Effector memory CD8-positive, alpha-beta T cell (primary cell): ENCODE results near the gene PCDHA1.
A peak's percentile ranks its signal among the peaks of the same experiment; 100 is the strongest.
"Not testable (repeated sequence)": the region's sequence is repeated elsewhere in the genome, so short reads cannot be mapped to it uniquely, and the experiment has no call there.

Experiments used
- ATAC-seq: fragments of 150-1000 bp; cut with Tn5 transposase; replicated peaks from 2 replicates; pipeline ENCODE4 v1.10.0; 2021; ENCODE audit warnings: mild to moderate bottlenecking, moderate library complexity
- DNase-seq, 3 experiments: peaks; one replicate each; pipeline ENCODE4 v3.0.0; 2021
- H3K27ac Mint-ChIP-seq, 2 donors: one replicate each; pipeline ENCODE4 v1.8.0; 2022; ENCODE audit warnings: mild to moderate bottlenecking in 2 of 2, mixed read lengths in 2 of 2, moderate library complexity in 2 of 2
- H3K27me3 Mint-ChIP-seq, 2 donors: one replicate each; pipeline ENCODE4 v1.8.0; 2022; ENCODE audit warnings: mixed read lengths in 2 of 2
- H3K36me3 Mint-ChIP-seq: one replicate; pipeline ENCODE4 v1.8.0; 2022; ENCODE audit warnings: mild to moderate bottlenecking, moderate library complexity, mixed read lengths; ENCODE audit not compliant: insufficient read depth
- H3K4me1 Mint-ChIP-seq, 2 donors: one replicate each; pipeline ENCODE4 v1.8.0; 2022; ENCODE audit warnings: low read depth in 2 of 2, mixed read lengths in 2 of 2
- H3K4me3 Mint-ChIP-seq, 2 donors: one replicate each; pipeline ENCODE4 v1.8.0; 2022; ENCODE audit warnings: mild to moderate bottlenecking in 2 of 2, mixed read lengths in 2 of 2, moderate library complexity in 2 of 2
- H3K9me3 Mint-ChIP-seq, 2 donors: one replicate each; pipeline ENCODE4 v1.8.0; 2022; ENCODE audit warnings: mixed read lengths in 2 of 2
- total RNA-seq, 9 experiments: gene quantifications; one replicate each; lab custom pipeline; 2026; lab: John Stamatoyannopoulos, UW

Gene PCDHA1
- 0 to 0.06 (median 0) reads per million in 9 experiments for total RNA-seq

DNA sequence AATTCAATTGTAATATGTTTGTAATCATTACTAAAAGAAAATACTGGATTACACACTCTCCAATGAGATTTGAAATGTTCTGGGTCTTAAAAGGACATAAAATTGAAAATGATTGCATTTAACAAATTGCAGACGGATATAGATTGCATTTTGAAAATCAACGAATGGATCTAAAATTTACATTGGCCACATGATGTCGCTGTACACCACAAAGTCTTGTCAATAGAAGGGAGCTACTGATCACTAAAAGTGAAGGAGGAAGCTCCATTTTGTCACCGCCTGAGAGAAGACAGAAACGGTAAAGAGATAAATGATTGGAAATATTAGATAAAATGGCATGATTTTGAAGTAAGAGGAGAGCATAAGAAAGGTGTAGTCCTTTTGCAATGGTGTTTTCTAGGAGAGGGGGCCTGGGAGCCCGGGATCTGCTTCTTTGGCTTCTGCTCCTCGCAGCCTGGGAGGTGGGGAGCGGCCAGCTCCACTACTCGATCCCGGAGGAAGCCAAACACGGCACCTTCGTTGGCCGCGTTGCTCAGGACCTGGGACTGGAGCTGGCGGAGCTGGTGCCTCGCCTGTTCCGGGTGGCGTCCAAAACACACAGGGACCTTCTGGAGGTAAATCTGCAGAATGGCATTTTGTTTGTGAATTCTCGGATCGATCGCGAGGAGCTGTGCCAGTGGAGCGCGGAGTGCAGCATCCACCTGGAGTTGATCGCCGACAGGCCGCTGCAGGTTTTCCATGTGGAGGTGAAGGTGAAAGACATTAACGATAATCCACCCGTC, at the start of gene PCDHA1:
Gene PCDHA1, plus strand, starts transcription at position 236 of the 782 bp plus-strand sequence.
- no peak for DNase-seq
- no peak within 1 kb of the TSS for H3K4me3 Mint-ChIP-seq
- no peaks in the 10 kb centered on the region for H3K36me3 Mint-ChIP-seq
- ATAC-seq: no peak
- H3K4me1 Mint-ChIP-seq: no peaks in the 10 kb centered on the region
- peaks cover 14 to 28% of the 10 kb centered on the region in 2 donors for H3K27me3 Mint-ChIP-seq
- peaks cover 11 to 20% of the 10 kb centered on the region in 2 donors for H3K9me3 Mint-ChIP-seq
- H3K27ac Mint-ChIP-seq: no peak within 1 kb of the TSS

DNA sequence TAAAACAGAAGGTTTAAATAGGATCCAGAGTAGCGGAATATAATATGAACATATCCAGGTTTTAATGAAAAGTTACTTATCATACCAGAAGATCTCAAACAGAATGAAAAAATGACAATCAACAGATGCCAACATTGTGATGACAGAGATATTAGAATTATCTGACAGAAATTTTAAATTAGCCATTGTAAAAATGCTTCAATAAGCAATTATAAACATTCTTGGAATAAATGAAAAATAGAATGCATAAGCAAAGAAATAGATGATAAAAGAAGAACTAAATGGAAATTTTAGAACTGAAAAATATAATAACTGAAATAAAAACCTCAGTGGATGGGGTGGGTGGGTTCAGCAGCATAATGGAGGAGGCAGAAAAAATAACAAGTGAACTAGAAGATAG, 48.5 kb upstream of the PCDHA1 start:
- peaks cover 59 to 64% of the 10 kb centered on the region in 2 donors for H3K27me3 Mint-ChIP-seq
- H3K9me3 Mint-ChIP-seq: no peaks in the 10 kb centered on the region
- DNase-seq (no peak), ATAC-seq (no peak)
- H3K36me3 Mint-ChIP-seq: no peaks in the 10 kb centered on the region
- no peak overlapping the region for H3K4me3 Mint-ChIP-seq
- no peak overlapping the region for H3K27ac Mint-ChIP-seq
- H3K4me1 Mint-ChIP-seq: no peaks in the 10 kb centered on the region

DNA sequence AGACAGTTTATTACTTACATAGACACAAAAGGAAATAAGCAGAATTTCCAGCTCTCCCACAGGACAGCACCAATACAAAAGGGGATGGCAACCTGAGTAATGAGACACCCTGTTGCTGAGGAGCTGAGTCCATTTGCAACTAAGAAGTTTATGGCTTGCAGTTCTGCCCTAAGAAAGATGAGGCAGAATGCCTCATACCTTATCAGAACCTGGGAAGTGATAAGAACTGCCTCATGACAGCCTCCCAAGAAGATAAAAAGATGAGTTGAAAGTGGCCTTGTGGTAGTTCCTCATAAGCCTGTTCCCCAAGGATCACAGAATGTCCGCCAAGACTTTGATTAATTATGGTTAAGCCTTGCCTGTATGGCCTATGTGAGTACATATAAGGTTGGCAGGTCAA, 44.0 kb upstream of the PCDHA1 start:
- Mint-ChIP-seq H3K27me3 (peaks cover 28 to 34% of the 10 kb centered on the region in 2 donors), H3K4me1 (no peaks in the 10 kb centered on the region)

DNA sequence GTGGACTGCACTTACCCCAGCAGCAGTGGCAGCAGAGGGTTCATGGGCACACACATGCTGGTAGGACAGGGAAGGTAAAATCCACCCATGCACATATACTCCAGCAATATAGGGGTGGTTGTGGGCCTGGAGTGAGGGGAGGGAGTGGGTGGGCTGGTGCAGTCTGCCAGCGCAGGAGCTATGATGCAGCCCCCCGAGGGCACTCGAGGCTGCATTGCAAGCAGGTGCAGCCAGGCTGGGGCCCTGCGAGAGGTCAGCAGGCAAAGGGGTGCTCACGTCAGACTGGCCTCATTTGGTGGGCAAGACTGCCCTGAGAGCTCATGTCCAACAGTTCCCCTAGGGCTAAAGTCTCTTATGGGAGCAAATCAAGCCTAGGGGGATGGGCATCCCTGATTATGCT, 32.4 kb upstream of the PCDHA1 start:
- Mint-ChIP-seq H3K27me3 (peaks cover 38 to 43% of the 10 kb centered on the region in 2 donors), H3K9me3 (peaks cover 29 to 58% of the 10 kb centered on the region in 2 donors), H3K36me3 (peaks cover 3% of the 10 kb centered on the region), H3K4me1 (no peaks in the 10 kb centered on the region), H3K27ac (no peak overlapping the region), H3K4me3 (no peak overlapping the region)
- DNase-seq (no peak), ATAC-seq (no peak)

More for the DNA sequence above, 44.0 kb upstream of the PCDHA1 start:
- H3K4me3 Mint-ChIP-seq: no peak overlapping the region
- no peaks in the 10 kb centered on the region for H3K36me3 Mint-ChIP-seq
- no peak overlapping the region for H3K27ac Mint-ChIP-seq
- peaks cover 0 to 2% of the 10 kb centered on the region in 2 donors for H3K9me3 Mint-ChIP-seq
- DNase-seq (no peak), ATAC-seq (no peak)

DNA sequence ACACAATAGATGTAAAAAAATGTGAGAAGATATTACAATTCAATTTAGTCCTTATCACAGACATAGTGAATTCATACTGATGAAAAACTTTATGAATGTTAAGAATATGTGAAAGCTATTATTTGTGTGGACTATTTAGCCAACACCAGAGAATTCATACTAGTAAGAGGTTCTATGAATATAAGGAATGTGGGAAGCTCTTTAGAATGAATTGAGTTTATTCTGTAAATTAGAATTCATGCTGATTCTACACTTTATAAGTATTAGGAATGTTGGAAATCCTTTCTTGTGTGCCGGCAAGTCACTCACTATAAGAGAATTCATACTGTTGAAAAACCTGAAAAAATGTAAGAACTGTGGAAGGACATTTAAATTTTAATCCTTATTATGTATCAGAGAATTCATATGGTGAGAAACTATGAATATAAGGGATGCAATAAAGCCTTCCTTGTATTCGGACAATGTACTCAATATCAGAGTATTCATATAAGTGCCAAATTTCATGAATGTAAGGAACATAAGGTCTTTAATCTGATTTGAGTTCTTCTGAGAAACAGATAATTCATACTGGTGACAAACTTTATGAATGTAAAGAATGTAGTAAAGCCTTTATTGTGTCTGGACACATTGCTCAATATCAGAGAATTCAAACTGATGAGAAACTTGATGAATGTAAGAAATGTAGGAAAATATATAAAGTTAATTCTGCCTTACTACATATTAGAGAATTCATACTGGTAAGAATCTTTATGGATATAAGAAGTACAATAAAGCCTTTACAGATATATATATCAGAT, 21.6 kb upstream of the PCDHA1 start:
- Mint-ChIP-seq H3K27me3 (no peaks in the 10 kb centered on the region), H3K4me1 (no peaks in the 10 kb centered on the region), H3K4me3 (no peak overlapping the region), H3K9me3 (peaks cover 0 to 6% of the 10 kb centered on the region in 2 donors), H3K36me3 (no peaks in the 10 kb centered on the region), H3K27ac (no peak overlapping the region)
- no peak for DNase-seq
- no peak for ATAC-seq

DNA sequence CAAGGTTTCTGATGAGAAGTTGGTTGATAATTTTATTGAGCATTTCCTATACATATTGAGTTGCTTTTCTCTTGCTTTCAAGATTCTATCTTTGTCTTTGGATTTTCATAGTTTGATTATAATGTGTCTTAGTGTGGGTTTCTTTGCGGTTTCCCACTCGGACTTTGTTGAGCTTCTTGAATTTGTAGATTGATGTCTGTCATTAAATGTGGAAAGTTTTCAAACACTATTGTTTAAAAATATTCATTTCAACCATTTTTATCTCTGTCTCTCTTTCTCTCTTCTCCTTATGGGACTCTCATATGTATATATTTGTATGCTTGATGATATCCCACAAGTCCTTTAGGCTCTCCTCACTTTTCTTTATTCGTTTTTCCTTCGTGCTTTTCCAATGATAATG, 18.5 kb upstream of the PCDHA1 start:
- Mint-ChIP-seq H3K27ac (no peak overlapping the region), H3K4me3 (no peak overlapping the region), H3K9me3 (peaks cover 0 to 9% of the 10 kb centered on the region in 2 donors), H3K4me1 (no peaks in the 10 kb centered on the region), H3K27me3 (no peaks in the 10 kb centered on the region), H3K36me3 (no peaks in the 10 kb centered on the region)
- ATAC-seq: no peak
- DNase-seq: no peak

DNA sequence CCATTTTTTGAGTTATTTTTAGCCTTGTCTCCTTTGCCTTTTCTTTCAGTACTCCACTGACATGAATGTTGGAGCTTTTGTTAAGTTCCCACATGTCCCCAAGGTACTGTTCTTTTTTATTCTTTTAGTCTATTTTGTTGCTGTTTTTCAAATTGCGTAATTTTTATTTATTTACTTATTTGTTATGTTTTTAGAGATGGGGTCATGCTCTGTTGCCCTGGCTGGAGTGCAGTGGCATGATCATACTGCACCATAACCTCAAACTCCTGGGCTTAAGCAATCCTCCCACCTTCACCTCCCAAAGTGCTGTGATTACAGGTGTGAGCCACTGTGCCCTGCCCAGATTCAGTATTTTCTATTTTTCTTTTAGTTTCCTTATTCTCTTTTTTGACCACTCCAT, 5.4 kb upstream of the PCDHA1 start:
- Mint-ChIP-seq H3K9me3 (peaks cover 15 to 26% of the 10 kb centered on the region in 2 donors), H3K27ac (peak overlapping the region in 1 of 2 donors; percentile 16), H3K4me1 (no peaks in the 10 kb centered on the region), H3K27me3 (peaks cover 13 to 30% of the 10 kb centered on the region in 2 donors), H3K36me3 (no peaks in the 10 kb centered on the region), H3K4me3 (no peak overlapping the region)
- ATAC-seq (no peak), DNase-seq (no peak)

DNA sequence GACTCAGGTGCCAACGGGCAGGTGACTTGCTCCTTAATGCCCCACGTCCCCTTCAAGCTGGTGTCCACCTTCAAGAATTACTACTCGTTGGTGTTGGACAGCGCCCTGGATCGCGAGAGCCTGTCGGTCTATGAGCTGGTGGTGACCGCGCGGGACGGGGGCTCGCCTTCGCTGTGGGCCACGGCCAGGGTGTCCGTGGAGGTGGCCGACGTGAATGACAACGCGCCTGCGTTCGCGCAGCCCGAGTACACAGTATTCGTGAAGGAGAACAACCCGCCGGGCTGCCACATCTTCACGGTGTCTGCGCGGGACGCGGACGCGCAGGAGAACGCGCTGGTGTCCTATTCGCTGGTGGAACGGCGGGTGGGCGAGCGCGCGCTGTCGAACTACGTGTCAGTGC, 1.5 kb downstream of the PCDHA1 start:
- H3K9me3 Mint-ChIP-seq: peaks cover 7 to 11% of the 10 kb centered on the region in 2 donors
- H3K4me1 Mint-ChIP-seq, ATAC-seq, DNase-seq, H3K36me3 Mint-ChIP-seq, H3K4me3 Mint-ChIP-seq, H3K27ac Mint-ChIP-seq: not testable (repeated sequence)
- peaks cover 21 to 29% of the 10 kb centered on the region in 2 donors for H3K27me3 Mint-ChIP-seq

DNA sequence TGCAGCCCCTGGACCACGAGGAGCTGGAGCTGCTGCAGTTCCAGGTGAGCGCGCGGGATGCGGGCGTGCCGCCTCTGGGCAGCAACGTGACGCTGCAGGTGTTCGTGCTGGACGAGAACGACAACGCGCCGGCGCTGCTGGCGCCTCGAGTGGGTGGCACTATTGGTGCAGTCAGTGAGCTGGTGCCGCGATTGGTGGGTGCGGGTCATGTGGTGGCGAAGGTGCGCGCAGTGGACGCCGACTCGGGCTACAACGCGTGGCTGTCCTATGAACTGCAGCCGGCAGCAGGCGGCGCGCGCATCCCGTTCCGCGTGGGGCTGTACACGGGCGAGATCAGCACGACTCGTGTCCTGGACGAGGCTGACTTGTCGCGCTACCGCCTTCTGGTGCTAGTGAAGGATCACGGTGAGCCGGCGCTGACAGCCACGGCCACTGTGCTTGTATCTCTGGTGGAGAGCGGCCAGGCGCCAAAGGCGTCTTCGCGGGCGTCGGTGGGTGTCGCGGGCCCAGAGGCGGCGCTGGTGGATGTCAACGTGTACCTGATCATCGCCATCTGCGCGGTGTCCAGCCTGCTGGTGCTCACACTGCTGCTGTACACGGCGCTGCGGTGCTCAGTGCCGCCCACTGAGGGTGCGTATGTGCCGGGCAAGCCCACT, 2.0 kb downstream of the PCDHA1 start:
- not testable (repeated sequence) for H3K4me3 Mint-ChIP-seq, ATAC-seq, H3K4me1 Mint-ChIP-seq, H3K36me3 Mint-ChIP-seq, H3K27ac Mint-ChIP-seq, DNase-seq
- H3K27me3 Mint-ChIP-seq: peaks cover 27 to 34% of the 10 kb centered on the region in 2 donors
- H3K9me3 Mint-ChIP-seq: peaks cover 7 to 11% of the 10 kb centered on the region in 2 donors

DNA sequence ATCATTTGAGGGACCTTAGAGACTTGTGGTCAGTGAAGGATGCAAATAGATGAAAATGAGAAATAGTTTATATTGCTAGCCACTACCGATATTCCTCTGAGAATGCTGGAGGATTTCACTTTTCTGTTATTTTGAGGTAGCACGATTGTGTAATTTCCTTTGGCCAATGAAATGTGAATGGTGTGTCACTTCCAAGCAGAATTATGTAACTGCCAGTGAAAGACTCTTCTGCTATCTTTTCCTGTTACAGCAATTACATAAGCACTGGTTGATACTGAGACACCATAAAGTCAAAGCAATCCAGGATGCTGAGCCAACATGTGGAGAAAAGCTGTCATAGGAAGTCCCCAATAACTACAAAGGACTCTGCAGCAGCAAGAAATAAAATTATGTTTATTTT, 5.1 kb downstream of the PCDHA1 start:
- no peaks in the 10 kb centered on the region for H3K4me1 Mint-ChIP-seq
- ATAC-seq (no peak), DNase-seq (no peak)
- H3K27ac Mint-ChIP-seq: no peak overlapping the region
- peaks cover 26 to 30% of the 10 kb centered on the region in 2 donors for H3K27me3 Mint-ChIP-seq
- peaks cover 0 to 2% of the 10 kb centered on the region in 2 donors for H3K9me3 Mint-ChIP-seq
- H3K36me3 Mint-ChIP-seq: no peaks in the 10 kb centered on the region
- H3K4me3 Mint-ChIP-seq: no peak overlapping the region

DNA sequence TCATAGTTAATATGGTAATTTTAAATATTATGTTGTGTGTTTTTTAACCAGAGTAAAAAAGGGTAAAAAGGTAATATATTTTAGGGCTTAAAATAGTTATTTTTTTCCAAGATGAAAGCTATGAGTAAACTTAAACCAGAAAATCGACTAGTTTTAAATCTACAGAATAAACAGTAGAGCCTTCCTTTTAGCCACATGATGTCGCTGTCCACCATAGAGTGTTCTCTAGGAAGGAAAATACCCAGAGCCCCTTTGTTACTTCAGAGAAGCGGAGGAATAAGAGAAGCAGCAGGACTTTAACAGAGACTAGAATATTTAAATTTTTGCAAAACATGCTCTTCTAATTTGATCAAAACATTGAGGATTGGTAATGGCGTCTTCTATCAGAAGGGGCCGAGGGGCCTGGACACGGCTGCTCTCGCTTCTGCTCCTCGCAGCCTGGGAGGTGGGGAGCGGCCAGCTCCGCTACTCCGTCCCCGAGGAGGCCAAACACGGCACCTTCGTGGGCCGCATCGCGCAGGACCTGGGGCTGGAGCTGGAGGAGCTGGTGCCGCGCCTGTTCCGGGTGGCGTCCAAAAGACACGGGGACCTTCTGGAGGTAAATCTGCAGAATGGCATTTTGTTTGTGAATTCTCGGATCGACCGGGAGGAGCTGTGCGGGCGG, 8.8 kb downstream of the PCDHA1 start, which contains the start of gene PCDHA2:
Gene PCDHA2, plus strand, starts transcription at position 258 of the 664 bp plus-strand sequence.
- no peaks in the 10 kb centered on the region for H3K4me1 Mint-ChIP-seq
- no peaks in the 10 kb centered on the region for H3K36me3 Mint-ChIP-seq
- peaks cover 0 to 2% of the 10 kb centered on the region in 2 donors for H3K9me3 Mint-ChIP-seq
- no peak within 1 kb of the TSS for H3K4me3 Mint-ChIP-seq
- peaks cover 21 to 23% of the 10 kb centered on the region in 2 donors for H3K27me3 Mint-ChIP-seq
- ATAC-seq (no peak), DNase-seq (no peak)
- no peak within 1 kb of the TSS for H3K27ac Mint-ChIP-seq

DNA sequence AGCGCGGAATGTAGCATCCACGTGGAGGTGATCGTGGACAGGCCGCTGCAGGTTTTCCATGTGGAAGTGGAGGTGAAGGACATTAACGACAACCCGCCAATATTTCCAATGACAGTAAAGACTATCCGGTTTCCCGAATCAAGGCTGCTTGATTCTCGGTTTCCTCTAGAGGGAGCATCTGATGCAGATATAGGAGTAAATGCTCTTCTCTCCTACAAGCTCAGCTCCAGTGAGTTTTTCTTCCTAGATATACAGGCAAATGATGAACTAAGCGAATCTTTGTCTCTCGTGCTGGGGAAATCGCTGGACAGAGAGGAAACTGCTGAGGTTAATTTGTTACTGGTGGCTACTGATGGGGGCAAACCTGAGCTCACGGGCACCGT, 9.3 kb downstream of the PCDHA1 start:
- H3K9me3 Mint-ChIP-seq: peaks cover 0 to 2% of the 10 kb centered on the region in 2 donors
- no peak for ATAC-seq
- peaks cover 18 to 25% of the 10 kb centered on the region in 2 donors for H3K27me3 Mint-ChIP-seq

More for the DNA sequence above, 9.3 kb downstream of the PCDHA1 start:
- H3K4me3 Mint-ChIP-seq: no peak overlapping the region
- H3K36me3 Mint-ChIP-seq: no peaks in the 10 kb centered on the region
- no peaks in the 10 kb centered on the region for H3K4me1 Mint-ChIP-seq
- DNase-seq: no peak
- H3K27ac Mint-ChIP-seq: no peak overlapping the region
